ENCODE data around the gene RBX1.

- TF ChIP-seq, protein P1, sequence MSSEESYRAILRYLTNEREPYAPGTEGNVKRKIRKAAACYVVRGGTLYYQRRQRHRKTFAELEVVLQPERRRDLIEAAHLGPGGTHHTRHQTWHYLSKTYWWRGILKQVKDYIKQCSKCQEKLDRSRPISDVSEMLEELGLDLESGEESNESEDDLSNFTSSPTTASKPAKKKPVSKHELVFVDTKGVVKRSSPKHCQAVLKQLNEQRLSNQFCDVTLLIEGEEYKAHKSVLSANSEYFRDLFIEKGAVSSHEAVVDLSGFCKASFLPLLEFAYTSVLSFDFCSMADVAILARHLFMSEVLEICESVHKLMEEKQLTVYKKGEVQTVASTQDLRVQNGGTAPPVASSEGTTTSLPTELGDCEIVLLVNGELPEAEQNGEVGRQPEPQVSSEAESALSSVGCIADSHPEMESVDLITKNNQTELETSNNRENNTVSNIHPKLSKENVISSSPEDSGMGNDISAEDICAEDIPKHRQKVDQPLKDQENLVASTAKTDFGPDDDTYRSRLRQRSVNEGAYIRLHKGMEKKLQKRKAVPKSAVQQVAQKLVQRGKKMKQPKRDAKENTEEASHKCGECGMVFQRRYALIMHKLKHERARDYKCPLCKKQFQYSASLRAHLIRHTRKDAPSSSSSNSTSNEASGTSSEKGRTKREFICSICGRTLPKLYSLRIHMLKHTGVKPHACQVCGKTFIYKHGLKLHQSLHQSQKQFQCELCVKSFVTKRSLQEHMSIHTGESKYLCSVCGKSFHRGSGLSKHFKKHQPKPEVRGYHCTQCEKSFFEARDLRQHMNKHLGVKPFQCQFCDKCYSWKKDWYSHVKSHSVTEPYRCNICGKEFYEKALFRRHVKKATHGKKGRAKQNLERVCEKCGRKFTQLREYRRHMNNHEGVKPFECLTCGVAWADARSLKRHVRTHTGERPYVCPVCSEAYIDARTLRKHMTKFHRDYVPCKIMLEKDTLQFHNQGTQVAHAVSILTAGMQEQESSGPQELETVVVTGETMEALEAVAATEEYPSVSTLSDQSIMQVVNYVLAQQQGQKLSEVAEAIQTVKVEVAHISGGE (tag by site-specific recombination; conservative IDR thresholded peaks at IDR 0.05; ENCODE audit: low read depth), result no peak
- TF ChIP-seq ZNF654 (tag by site-specific recombination; IDR thresholded peaks at IDR 0.05; ENCODE audit: low read depth) (no peak), CTCF (tag by site-specific recombination; IDR thresholded peaks at IDR 0.05) (no peak), TCF7L2 (IDR thresholded peaks at IDR 0.05; ENCODE audit: borderline replicate concordance, low read depth, low read length) (no peak), PBX3 (CRISPR knock-in tag; IDR thresholded peaks at IDR 0.05) (no peak), ZSCAN5A (tag by site-specific recombination; IDR thresholded peaks at IDR 0.05) (no peak)
- TF ChIP-seq, protein P2, sequence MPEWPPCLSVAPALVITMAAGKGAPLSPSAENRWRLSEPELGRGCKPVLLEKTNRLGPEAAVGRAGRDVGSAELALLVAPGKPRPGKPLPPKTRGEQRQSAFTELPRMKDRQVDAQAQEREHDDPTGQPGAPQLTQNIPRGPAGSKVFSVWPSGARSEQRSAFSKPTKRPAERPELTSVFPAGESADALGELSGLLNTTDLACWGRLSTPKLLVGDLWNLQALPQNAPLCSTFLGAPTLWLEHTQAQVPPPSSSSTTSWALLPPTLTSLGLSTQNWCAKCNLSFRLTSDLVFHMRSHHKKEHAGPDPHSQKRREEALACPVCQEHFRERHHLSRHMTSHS (tag by site-specific recombination; IDR thresholded peaks at IDR 0.05), result no peak
- TF ChIP-seq, protein P3, sequence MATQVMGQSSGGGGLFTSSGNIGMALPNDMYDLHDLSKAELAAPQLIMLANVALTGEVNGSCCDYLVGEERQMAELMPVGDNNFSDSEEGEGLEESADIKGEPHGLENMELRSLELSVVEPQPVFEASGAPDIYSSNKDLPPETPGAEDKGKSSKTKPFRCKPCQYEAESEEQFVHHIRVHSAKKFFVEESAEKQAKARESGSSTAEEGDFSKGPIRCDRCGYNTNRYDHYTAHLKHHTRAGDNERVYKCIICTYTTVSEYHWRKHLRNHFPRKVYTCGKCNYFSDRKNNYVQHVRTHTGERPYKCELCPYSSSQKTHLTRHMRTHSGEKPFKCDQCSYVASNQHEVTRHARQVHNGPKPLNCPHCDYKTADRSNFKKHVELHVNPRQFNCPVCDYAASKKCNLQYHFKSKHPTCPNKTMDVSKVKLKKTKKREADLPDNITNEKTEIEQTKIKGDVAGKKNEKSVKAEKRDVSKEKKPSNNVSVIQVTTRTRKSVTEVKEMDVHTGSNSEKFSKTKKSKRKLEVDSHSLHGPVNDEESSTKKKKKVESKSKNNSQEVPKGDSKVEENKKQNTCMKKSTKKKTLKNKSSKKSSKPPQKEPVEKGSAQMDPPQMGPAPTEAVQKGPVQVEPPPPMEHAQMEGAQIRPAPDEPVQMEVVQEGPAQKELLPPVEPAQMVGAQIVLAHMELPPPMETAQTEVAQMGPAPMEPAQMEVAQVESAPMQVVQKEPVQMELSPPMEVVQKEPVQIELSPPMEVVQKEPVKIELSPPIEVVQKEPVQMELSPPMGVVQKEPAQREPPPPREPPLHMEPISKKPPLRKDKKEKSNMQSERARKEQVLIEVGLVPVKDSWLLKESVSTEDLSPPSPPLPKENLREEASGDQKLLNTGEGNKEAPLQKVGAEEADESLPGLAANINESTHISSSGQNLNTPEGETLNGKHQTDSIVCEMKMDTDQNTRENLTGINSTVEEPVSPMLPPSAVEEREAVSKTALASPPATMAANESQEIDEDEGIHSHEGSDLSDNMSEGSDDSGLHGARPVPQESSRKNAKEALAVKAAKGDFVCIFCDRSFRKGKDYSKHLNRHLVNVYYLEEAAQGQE (tag by site-specific recombination; IDR thresholded peaks at IDR 0.05), result no peak
- TF ChIP-seq, protein P4, sequence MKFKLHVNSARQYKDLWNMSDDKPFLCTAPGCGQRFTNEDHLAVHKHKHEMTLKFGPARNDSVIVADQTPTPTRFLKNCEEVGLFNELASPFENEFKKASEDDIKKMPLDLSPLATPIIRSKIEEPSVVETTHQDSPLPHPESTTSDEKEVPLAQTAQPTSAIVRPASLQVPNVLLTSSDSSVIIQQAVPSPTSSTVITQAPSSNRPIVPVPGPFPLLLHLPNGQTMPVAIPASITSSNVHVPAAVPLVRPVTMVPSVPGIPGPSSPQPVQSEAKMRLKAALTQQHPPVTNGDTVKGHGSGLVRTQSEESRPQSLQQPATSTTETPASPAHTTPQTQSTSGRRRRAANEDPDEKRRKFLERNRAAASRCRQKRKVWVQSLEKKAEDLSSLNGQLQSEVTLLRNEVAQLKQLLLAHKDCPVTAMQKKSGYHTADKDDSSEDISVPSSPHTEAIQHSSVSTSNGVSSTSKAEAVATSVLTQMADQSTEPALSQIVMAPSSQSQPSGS (tag by site-specific recombination; IDR thresholded peaks at IDR 0.05; ENCODE audit: low read depth), result no peak
These were observed 40.1 kb downstream of the RBX1 start for GRCh38 chr22:40991298-40991697.

Data from HEK293 (cell line).